Measurements from ENCODE around the gene APLP2. TPM values are rescaled to one million over a fixed set of nuclear protein-coding genes. Genes with fewer than 3 reads are reported as not detected.

APLP2 gene
- total and polyA plus RNA-seq, 9 of the 15 experiments (the other 6 are each of a cell fraction or from before 2014, with no cell fraction given): 17.4 to 164 (median 118) TPM

GRCh38 chr11:130032931-130033330 is 36.8 kb upstream of the APLP2 start:
- no peaks in the 10 kb centered on the region for H3K36me3 ChIP-seq (ENCODE audit: control insufficient read depth, insufficient read depth, low read length)
- H3K4me1 ChIP-seq (replicated peaks in 1 of 2; ENCODE audit: control insufficient read depth in 2 of 2, insufficient read depth in 2 of 2, low read length in 2 of 2): peaks cover 3 to 4% of the 10 kb centered on the region in 2 experiments; a peak in 4 of 5 replicates
- H3K79me2 ChIP-seq (ENCODE audit: control insufficient read depth, insufficient read depth, low read length): no peaks in the 10 kb centered on the region
- ChIA-PET POLR2A (interaction anchor here (1.0 to 1.6 kb wide), 3 partner anchors 16 to 93 kb away, joined by 3 read pairs; no protein-coding TSS in a partner anchor), CTCF (ENCODE audit: low intra/inter-chr PET ratio) (no interaction called here)
- H3K27me3 ChIP-seq (ENCODE audit: control insufficient read depth in 2 of 2, insufficient read depth in 2 of 2, low read length in 2 of 2): no peaks in the 10 kb centered on the region
- no peak overlapping the region for H3K27ac ChIP-seq (ENCODE audit: extremely low read depth, low read depth, low read length)
- WGBS (ENCODE audit: insufficient coverage, low coverage, missing lambda C conversion rate): 68% methylated on average over 10 of the region's 44 CpGs
- in situ Hi-C loops (cut with MboI) (loop anchor here (10.0 kb wide), 1 partner anchor 1512 kb away; no protein-coding TSS in a partner anchor), intact Hi-C loops (cut with micrococcal nuclease) (no loop called here)
- no peaks in the 10 kb centered on the region for H3K9me3 ChIP-seq (replicated peaks; ENCODE audit: control insufficient read depth, insufficient read depth, low read depth, low read length)
- no peak overlapping the region for H2AFZ ChIP-seq (ENCODE audit: low read depth, low read length)
- BruUV-seq (replicated peaks): no TSS peak
- no peak for DNase-seq (ENCODE audit: extremely low read depth in 1 of 4, low spot score in 3 of 4)
- no peak overlapping the region for H3K4me3 ChIP-seq
- ATAC-seq: no peak
- H3K4me2 ChIP-seq (ENCODE audit: insufficient read depth, low read length): no peak overlapping the region
- H4K20me1 ChIP-seq (replicated peaks; ENCODE audit: control insufficient read depth, insufficient read depth, low read length): no peaks in the 10 kb centered on the region
- no peak overlapping the region for H3K9ac ChIP-seq (ENCODE audit: insufficient read depth in 1 of 2, low read depth in 2 of 2, low read length in 2 of 2)
- no peaks in the 10 kb centered on the region for H3K9me1 ChIP-seq (ENCODE audit: control insufficient read depth, insufficient read depth, low read length)
- TF ChIP-seq SRSF1 (IDR thresholded peaks at IDR 0.05; ENCODE audit: low read depth, low read length) (no peak), ATF7 (IDR thresholded peaks at IDR 0.05) (no peak), TCF7 (IDR thresholded peaks at IDR 0.05; ENCODE audit: borderline replicate concordance) (no peak), MTF1 (CRISPR knock-in tag; IDR thresholded peaks at IDR 0.05; ENCODE audit: borderline replicate concordance) (no peak), CHD1 (IDR thresholded peaks at IDR 0.05; ENCODE audit: low read length) (no peak), ZNF507 (tag; conservative IDR thresholded peaks at IDR 0.05) (no peak), RAD51 (IDR thresholded peaks at IDR 0.05; ENCODE audit: borderline replicate concordance, low read depth) (no peak), HDAC3 (IDR thresholded peaks at IDR 0.05; ENCODE audit: borderline replicate concordance, partially characterized antibody) (no peak), CHCHD3 (CRISPR knock-in tag; IDR thresholded peaks at IDR 0.05) (no peak)
- no peak for FAIRE-seq
